Mesenchymal stem cell (in vitro differentiated cells and primary cell): ENCODE results near the gene MAN1A1.

Source experiments
- DNase-seq: peaks from one replicate; pipeline ENCODE4 v3.0.0-alpha.2; 2013
- H2AFZ ChIP-seq: one replicate; pipeline ENCODE4 v1.6.1; 2013; ENCODE audit warnings: low read depth, mild to moderate bottlenecking, control low read depth, inconsistent platforms, low read length, moderate library complexity
- H2AK5ac ChIP-seq: 2 replicates; pipeline ENCODE4 v1.6.1; 2013; ENCODE audit warnings: low read length, moderate library complexity, mild to moderate bottlenecking, inconsistent platforms; ENCODE audit not compliant: severe bottlenecking
- H2BK120ac ChIP-seq: one replicate; pipeline ENCODE4 v1.6.1; 2013; ENCODE audit warnings: low read depth, mild to moderate bottlenecking, inconsistent platforms, low read length, moderate library complexity
- H2BK12ac ChIP-seq, 2 experiments: one replicate each; pipeline ENCODE4 v1.6.1; 2013; ENCODE audit warnings: inconsistent platforms in 2 of 2, low read length in 2 of 2, mild to moderate bottlenecking in 2 of 2, moderate library complexity in 2 of 2, control low read depth in 1 of 2
- H2BK15ac ChIP-seq: one replicate; pipeline ENCODE4 v1.6.1; 2013; ENCODE audit warnings: mild to moderate bottlenecking, low read depth, inconsistent platforms; ENCODE audit not compliant: poor library complexity, severe bottlenecking
- H2BK5ac ChIP-seq: 2 replicates; pipeline ENCODE4 v1.6.1; 2013; ENCODE audit warnings: low read depth, mild to moderate bottlenecking, low read length, control low read depth, inconsistent platforms; ENCODE audit not compliant: poor library complexity, severe bottlenecking
- H3K14ac ChIP-seq, 2 experiments: one replicate each; pipeline ENCODE4 v1.6.1; 2013; ENCODE audit warnings: inconsistent platforms in 2 of 2, low read length in 2 of 2, control low read depth in 1 of 2, mild to moderate bottlenecking in 1 of 2, moderate library complexity in 1 of 2
- H3K18ac ChIP-seq, 2 experiments: one replicate each; pipeline ENCODE4 v1.6.1; 2013; ENCODE audit warnings: inconsistent platforms in 2 of 2, low read length in 2 of 2, control low read depth in 1 of 2, low read depth in 1 of 2, mild to moderate bottlenecking in 1 of 2
- H3K23ac ChIP-seq, 2 experiments: one replicate each; pipeline ENCODE4 v1.6.1; 2013; ENCODE audit warnings: inconsistent platforms in 2 of 2, low read length in 2 of 2, mild to moderate bottlenecking in 2 of 2, moderate library complexity in 2 of 2, control low read depth in 1 of 2
- H3K27ac ChIP-seq: 2 replicates; pipeline ENCODE4 v1.5.1; 2013; ENCODE audit warnings: mild to moderate bottlenecking, moderate library complexity, low read length, control low read depth, inconsistent platforms; ENCODE audit not compliant: poor library complexity, severe bottlenecking
- H3K27me3 ChIP-seq, 2 experiments: 2 replicates each; pipeline versions ENCODE4 v1.6.1 to v1.7.0; 2013; ENCODE audit warnings: low read length in 2 of 2, mild to moderate bottlenecking in 2 of 2, moderate library complexity in 2 of 2, control low read depth in 1 of 2, inconsistent platforms in 1 of 2; ENCODE audit not compliant: control insufficient read depth in 1 of 2, insufficient read depth in 1 of 2
- H3K36me3 ChIP-seq, 2 experiments: 2 replicates each; pipeline versions ENCODE4 v1.6.1 to v1.7.0; 2013; ENCODE audit warnings: low read length in 2 of 2, control low read depth in 1 of 2, inconsistent platforms in 1 of 2, low read depth in 1 of 2, mild to moderate bottlenecking in 1 of 2; ENCODE audit not compliant: insufficient read depth in 2 of 2, control insufficient read depth in 1 of 2
- H3K4ac ChIP-seq, 2 experiments: one replicate each; pipeline ENCODE4 v1.6.1; 2013; ENCODE audit warnings: inconsistent platforms in 2 of 2, low read length in 2 of 2, mild to moderate bottlenecking in 2 of 2, moderate library complexity in 2 of 2, control low read depth in 1 of 2, low read depth in 1 of 2
- H3K4me1 ChIP-seq: 2 replicates; pipeline ENCODE4 v1.6.1; 2013; ENCODE audit warnings: low read depth, low read length, control low read depth; ENCODE audit not compliant: control insufficient read depth, insufficient read depth
- H3K4me2 ChIP-seq: 2 replicates; pipeline ENCODE4 v1.6.1; 2013; ENCODE audit warnings: low read length, mild to moderate bottlenecking, inconsistent platforms; ENCODE audit not compliant: poor library complexity, severe bottlenecking
- H3K4me3 ChIP-seq, 2 experiments: 2 replicates each; pipeline versions ENCODE4 v1.5.1 to v1.7.0; 2013; ENCODE audit warnings: low read length in 2 of 2, mild to moderate bottlenecking in 2 of 2, control low read depth in 1 of 2, low read depth in 1 of 2; ENCODE audit not compliant: insufficient read depth in 1 of 2
- H3K79me1 ChIP-seq: replicated peaks from 2 replicates; pipeline ENCODE4 v1.6.1; 2013; ENCODE audit warnings: mild to moderate bottlenecking, control low read depth, low read length, inconsistent platforms; ENCODE audit not compliant: poor library complexity, severe bottlenecking
- H3K9ac ChIP-seq: 2 replicates; pipeline ENCODE4 v1.7.0; 2013; ENCODE audit warnings: mild to moderate bottlenecking, low read length, moderate library complexity
- H3K9me3 ChIP-seq: 2 replicates; pipeline ENCODE4 v1.7.0; 2013; ENCODE audit warnings: mild to moderate bottlenecking, low read length; ENCODE audit not compliant: control insufficient read depth
- H4K8ac ChIP-seq: one replicate; pipeline ENCODE4 v1.6.1; 2013; ENCODE audit warnings: inconsistent platforms, mild to moderate bottlenecking, low read length, moderate library complexity
- H4K91ac ChIP-seq: one replicate; pipeline ENCODE4 v1.6.1; 2013; ENCODE audit warnings: mild to moderate bottlenecking, low read length, inconsistent platforms
- WGBS: methylation state at CpG from one replicate; pipeline ENCODE4 v1.1.7; 2013; ENCODE audit warnings: mixed read lengths; 5-methylcytosine and 5-hydroxymethylcytosine counted together

Gene MAN1A1

GRCh38 chr6:119215885-119216590 lies 133.5 kb downstream of the MAN1A1 start:
- Histone ChIP-seq H3K4ac (peak overlapping the region in 1 of 2 experiments; percentile 63), H2AFZ (no peak overlapping the region), H3K27me3 (no peaks in the 10 kb centered on the region), H3K23ac (no peak overlapping the region), H3K9ac (no peak overlapping the region), H2BK120ac (no peak overlapping the region), H3K4me1 (no peaks in the 10 kb centered on the region), H3K79me1 (no peaks in the 10 kb centered on the region), H3K14ac (no peak overlapping the region), H2AK5ac (no peak overlapping the region), H3K27ac (no peak overlapping the region), H3K36me3 (peaks cover 0 to 18% of the 10 kb centered on the region in 2 experiments), H4K8ac (no peak overlapping the region), H3K18ac (peak overlapping the region in 1 of 2 experiments; percentile 52), H2BK5ac (no peak overlapping the region), H2BK12ac (peak overlapping the region in 1 of 2 experiments; percentile 7), H4K91ac (no peak overlapping the region), H2BK15ac (no peak overlapping the region), H3K4me3 (no peak overlapping the region), H3K9me3 (no peaks in the 10 kb centered on the region), H3K4me2 (no peak overlapping the region)
- no peak for DNase-seq
- 92% methylated on average over 8 of the region's 9 CpGs for WGBS

GRCh38 chr6:119215309-119215708 lies 134.3 kb downstream of the MAN1A1 start:
- Histone ChIP-seq H2BK15ac (no peak overlapping the region), H2AK5ac (no peak overlapping the region), H3K18ac (no peak overlapping the region), H3K4me3 (no peak overlapping the region), H4K8ac (no peak overlapping the region), H3K27ac (no peak overlapping the region), H2BK5ac (no peak overlapping the region), H2BK12ac (no peak overlapping the region), H3K27me3 (no peaks in the 10 kb centered on the region), H3K9ac (no peak overlapping the region), H3K79me1 (no peaks in the 10 kb centered on the region), H3K23ac (no peak overlapping the region), H3K4ac (no peak overlapping the region), H3K14ac (no peak overlapping the region), H3K4me1 (no peaks in the 10 kb centered on the region), H3K4me2 (no peak overlapping the region), H3K9me3 (no peaks in the 10 kb centered on the region), H4K91ac (no peak overlapping the region), H3K36me3 (peaks cover 0 to 18% of the 10 kb centered on the region in 2 experiments), H2BK120ac (no peak overlapping the region), H2AFZ (no peak overlapping the region)
- peak; percentile 36 for DNase-seq
- 17% methylated on average over 1 of the region's 1 CpG for WGBS

- no peaks in the 10 kb centered on the region for H3K79me1 ChIP-seq
- no peak overlapping the region for H4K91ac ChIP-seq
- no peaks in the 10 kb centered on the region for H3K9me3 ChIP-seq
- no peak overlapping the region for H3K4me2 ChIP-seq
- no peak overlapping the region for H3K27ac ChIP-seq
- DNase-seq, result peak; percentile 40
- peaks cover 0 to 10% of the 10 kb centered on the region in 2 experiments for H3K36me3 ChIP-seq
- no peak overlapping the region for H2AFZ ChIP-seq
- no peak overlapping the region for H3K4me3 ChIP-seq
- H3K4ac ChIP-seq, result no peak overlapping the region
- H3K18ac ChIP-seq, result no peak overlapping the region
- no peak overlapping the region for H2AK5ac ChIP-seq
- H2BK15ac ChIP-seq, result no peak overlapping the region
- H3K23ac ChIP-seq, result no peak overlapping the region
- H2BK12ac ChIP-seq, result no peak overlapping the region
- H2BK120ac ChIP-seq, result no peak overlapping the region
- H3K27me3 ChIP-seq, result no peaks in the 10 kb centered on the region
- H2BK5ac ChIP-seq, result no peak overlapping the region
- no peak overlapping the region for H3K9ac ChIP-seq
- no peak overlapping the region for H3K14ac ChIP-seq
- peaks cover 2% of the 10 kb centered on the region for H3K4me1 ChIP-seq
- no peak overlapping the region for H4K8ac ChIP-seq
Measured at GRCh38 chr6:119210596-119210995, 139.0 kb downstream of the MAN1A1 start.

GRCh38 chr6:119209452-119210205 lies 139.9 kb downstream of the MAN1A1 start:
- H3K4me1 ChIP-seq, result peaks cover 2% of the 10 kb centered on the region

More at GRCh38 chr6:119209452-119210205, 139.9 kb downstream of the MAN1A1 start:
- H3K27me3 ChIP-seq, result no peaks in the 10 kb centered on the region
- H4K91ac ChIP-seq, result no peak overlapping the region
- peak overlapping the region; percentile 80 for H4K8ac ChIP-seq
- H3K4me2 ChIP-seq, result no peak overlapping the region
- H3K79me1 ChIP-seq, result no peaks in the 10 kb centered on the region
- peak overlapping the region; percentile 23 to 38 for H3K18ac ChIP-seq
- H2AK5ac ChIP-seq, result no peak overlapping the region
- no peak overlapping the region for H3K4me3 ChIP-seq
- no peak overlapping the region for H3K23ac ChIP-seq
- H3K4ac ChIP-seq, result peak overlapping the region in 1 of 2 experiments; percentile 61
- H2BK120ac ChIP-seq, result no peak overlapping the region
- no peak overlapping the region for H3K27ac ChIP-seq
- 75% methylated on average over 11 of the region's 11 CpGs for WGBS
- no peak overlapping the region for H3K14ac ChIP-seq
- H3K9ac ChIP-seq, result peak overlapping the region; percentile 57
- H3K36me3 ChIP-seq, result peaks cover 0 to 13% of the 10 kb centered on the region in 2 experiments
- H3K9me3 ChIP-seq, result no peaks in the 10 kb centered on the region
- peak; percentile 56 for DNase-seq
- H2AFZ ChIP-seq, result no peak overlapping the region
- no peak overlapping the region for H2BK5ac ChIP-seq
- H2BK15ac ChIP-seq, result no peak overlapping the region
- peak overlapping the region in 1 of 2 experiments; percentile 72 for H2BK12ac ChIP-seq
